Neural cell (in vitro differentiated cells): ENCODE data around the gene TMEM39A.

Experiments
- POLR2AphosphoS5 ChIP-seq: IDR thresholded peaks from 2 replicates; pipeline ENCODE4 v1.6.1; 2012
- TF ChIP-seq, protein P1 (sequence below): fragments of 450-650 bp; IDR thresholded peaks from 2 replicates; pipeline ENCODE4 v1.5.1; 2014; ENCODE audit warnings: antibody characterized with exemption, mild to moderate bottlenecking, moderate library complexity; ENCODE audit not compliant: poor library complexity, severe bottlenecking

- TF ChIP-seq, protein P1, sequence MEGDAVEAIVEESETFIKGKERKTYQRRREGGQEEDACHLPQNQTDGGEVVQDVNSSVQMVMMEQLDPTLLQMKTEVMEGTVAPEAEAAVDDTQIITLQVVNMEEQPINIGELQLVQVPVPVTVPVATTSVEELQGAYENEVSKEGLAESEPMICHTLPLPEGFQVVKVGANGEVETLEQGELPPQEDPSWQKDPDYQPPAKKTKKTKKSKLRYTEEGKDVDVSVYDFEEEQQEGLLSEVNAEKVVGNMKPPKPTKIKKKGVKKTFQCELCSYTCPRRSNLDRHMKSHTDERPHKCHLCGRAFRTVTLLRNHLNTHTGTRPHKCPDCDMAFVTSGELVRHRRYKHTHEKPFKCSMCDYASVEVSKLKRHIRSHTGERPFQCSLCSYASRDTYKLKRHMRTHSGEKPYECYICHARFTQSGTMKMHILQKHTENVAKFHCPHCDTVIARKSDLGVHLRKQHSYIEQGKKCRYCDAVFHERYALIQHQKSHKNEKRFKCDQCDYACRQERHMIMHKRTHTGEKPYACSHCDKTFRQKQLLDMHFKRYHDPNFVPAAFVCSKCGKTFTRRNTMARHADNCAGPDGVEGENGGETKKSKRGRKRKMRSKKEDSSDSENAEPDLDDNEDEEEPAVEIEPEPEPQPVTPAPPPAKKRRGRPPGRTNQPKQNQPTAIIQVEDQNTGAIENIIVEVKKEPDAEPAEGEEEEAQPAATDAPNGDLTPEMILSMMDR, result no peak
- TF ChIP-seq POLR2AphosphoS5, result no peak
Observed at GRCh38 chr3:119418641-119419040, 44.8 kb downstream of the TMEM39A start.
